Hepatocyte (in vitro differentiated cells): ENCODE results near the gene IL15.

Experiments used
- EZH2 ChIP-seq: fragments of 200-600 bp; sonication (generic); IDR thresholded peaks from 2 replicates; pipeline ENCODE4 v1.6.1; 2016; ENCODE audit warnings: antibody characterized with exemption, mild to moderate bottlenecking, borderline replicate concordance
- EZH2phosphoT487 ChIP-seq: fragments of 200-600 bp; sonication (generic); IDR thresholded peaks from one replicate; pipeline ENCODE4 v1.6.1; 2018; ENCODE audit warnings: antibody characterized with exemption, mild to moderate bottlenecking, low read depth, moderate library complexity; ENCODE audit not compliant: unreplicated experiment, severe bottlenecking
- TF ChIP-seq, protein P1 (sequence below): fragments of 200-600 bp; sonication (generic); IDR thresholded peaks from 2 replicates; pipeline ENCODE4 v1.5.1; 2016; ENCODE audit warnings: antibody characterized with exemption, mild to moderate bottlenecking; ENCODE audit not compliant: poor library complexity

DNA sequence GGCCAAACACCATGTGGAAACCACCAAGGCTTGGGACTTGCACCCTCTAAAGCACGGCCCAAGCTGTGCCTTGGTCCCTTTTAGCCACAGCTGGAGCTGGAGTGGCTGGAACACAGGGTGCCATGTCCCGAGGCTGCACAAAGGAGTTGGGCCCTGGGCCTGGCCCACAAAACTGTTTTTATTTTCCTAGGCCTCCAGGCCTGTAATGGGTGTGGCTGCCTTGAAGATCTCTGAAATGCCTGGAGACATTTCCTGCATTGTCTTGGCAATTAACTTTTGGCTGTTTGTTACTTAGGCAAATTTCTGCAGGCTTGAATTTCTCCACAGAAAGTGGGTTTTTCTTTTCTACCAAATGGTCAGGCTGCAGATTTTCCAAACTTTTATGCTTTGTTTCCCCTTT, 55.7 kb downstream of the IL15 start:
- TF ChIP-seq, protein P1, sequence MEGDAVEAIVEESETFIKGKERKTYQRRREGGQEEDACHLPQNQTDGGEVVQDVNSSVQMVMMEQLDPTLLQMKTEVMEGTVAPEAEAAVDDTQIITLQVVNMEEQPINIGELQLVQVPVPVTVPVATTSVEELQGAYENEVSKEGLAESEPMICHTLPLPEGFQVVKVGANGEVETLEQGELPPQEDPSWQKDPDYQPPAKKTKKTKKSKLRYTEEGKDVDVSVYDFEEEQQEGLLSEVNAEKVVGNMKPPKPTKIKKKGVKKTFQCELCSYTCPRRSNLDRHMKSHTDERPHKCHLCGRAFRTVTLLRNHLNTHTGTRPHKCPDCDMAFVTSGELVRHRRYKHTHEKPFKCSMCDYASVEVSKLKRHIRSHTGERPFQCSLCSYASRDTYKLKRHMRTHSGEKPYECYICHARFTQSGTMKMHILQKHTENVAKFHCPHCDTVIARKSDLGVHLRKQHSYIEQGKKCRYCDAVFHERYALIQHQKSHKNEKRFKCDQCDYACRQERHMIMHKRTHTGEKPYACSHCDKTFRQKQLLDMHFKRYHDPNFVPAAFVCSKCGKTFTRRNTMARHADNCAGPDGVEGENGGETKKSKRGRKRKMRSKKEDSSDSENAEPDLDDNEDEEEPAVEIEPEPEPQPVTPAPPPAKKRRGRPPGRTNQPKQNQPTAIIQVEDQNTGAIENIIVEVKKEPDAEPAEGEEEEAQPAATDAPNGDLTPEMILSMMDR, result no peak
- TF ChIP-seq EZH2, result no peak
- no peak for TF ChIP-seq EZH2phosphoT487
